Gastrocnemius medialis (tissue), 4 donors: ENCODE results near the gene GAS7. TPM values are rescaled to one million over a fixed set of nuclear protein-coding genes. Genes with fewer than 3 reads are reported as not detected.

Source experiments
- ATAC-seq, 2 donors: fragments of 150-250 bp; one replicate each; pipeline ENCODE4 v1.9.1; 2016
- DNase-seq, 2 donors: peaks; one replicate each; pipeline ENCODE4 v3.0.0-alpha.2; 2019
- H3K27ac ChIP-seq, 4 donors: fragments of 200-600 bp; sonication (generic); 1 replicate in 1 of 4; 2 replicates in 3 of 4; pipeline ENCODE4 v1.5.1; 2016 to 2018; ENCODE audit warnings: mild to moderate bottlenecking in 2 of 4, moderate library complexity in 1 of 4
- H3K27me3 ChIP-seq, 3 donors: fragments of 200-600 bp; sonication (generic) in 2 of 3; 1 replicate in 1 of 3; 2 replicates in 2 of 3; pipeline versions ENCODE4 v1.5.1 to v1.6.0; 2016 to 2019; ENCODE audit warnings: mild to moderate bottlenecking in 1 of 3, moderate library complexity in 1 of 3
- H3K36me3 ChIP-seq, 2 donors: fragments of 200-600 bp; sonication (generic) in 1 of 2; one replicate each; pipeline ENCODE4 v1.5.1; 2017 to 2018
- H3K4me1 ChIP-seq, 2 donors: fragments of 200-600 bp; sonication (generic) in 1 of 2; one replicate each; pipeline ENCODE4 v1.5.1; 2016 to 2017; ENCODE audit warnings: mild to moderate bottlenecking in 2 of 2
- H3K4me3 ChIP-seq, 4 donors: fragments of 200-600 bp; sonication (generic) in 3 of 4; 1 replicate in 1 of 4; 2 replicates in 3 of 4; pipeline ENCODE4 v1.5.1; 2016 to 2019; ENCODE audit warnings: mild to moderate bottlenecking in 2 of 4
- H3K9me3 ChIP-seq, 3 donors: fragments of 200-600 bp; sonication (generic) in 2 of 3; 1 replicate in 1 of 3; 2 replicates in 2 of 3; pipeline ENCODE4 v1.5.1; 2016 to 2019
- POLR2A ChIP-seq, 2 donors: fragments of 450-650 bp; IDR thresholded peaks; one replicate each; pipeline ENCODE4 v1.6.1; 2017; ENCODE audit warnings: antibody characterized with exemption in 2 of 2, mild to moderate bottlenecking in 2 of 2, moderate library complexity in 2 of 2
- in situ Hi-C, 4 donors: fragments of 200-750 bp; cut with MboI; loops; one replicate each; pipeline versions ENCODE4 v1.15.0 to v1.8.0; 2017; ENCODE audit warnings: low sequenced_read_pairs in 4 of 4
- intact Hi-C: fragments of 100-400 bp; cut with DNase I; formaldehyde crosslinking; loops from one replicate; pipeline ENCODE4 v1.15.1; 2023; ENCODE audit warnings: low total_unique reads
- total RNA-seq, 4 donors: library from RNA; depleted of rRNA; stranded (reverse); fragments of >200 nt; gene quantifications; one replicate each; pipeline versions ENCODE4 v1.1.0 to v1.2.3, GENCODE V29; 2016
- TF ChIP-seq, protein P1 (sequence below), 5 experiments: fragments of 450-650 bp in 3 of 5; fragments of 200-600 bp in 2 of 5; sonication (generic) in 2 of 5; IDR thresholded peaks in 4 of 5; conservative IDR thresholded peaks in 1 of 5; 1 replicate in 4 of 5; 2 replicates in 1 of 5; pipeline ENCODE4 v1.5.1; 2016 to 2019; ENCODE audit warnings: antibody characterized with exemption in 5 of 5, mild to moderate bottlenecking in 3 of 5, moderate library complexity in 3 of 5

GAS7 gene
- total RNA-seq, 4 donors from 2014 or later, result 5.8 to 7.1 (median 6.1) TPM

DNA sequence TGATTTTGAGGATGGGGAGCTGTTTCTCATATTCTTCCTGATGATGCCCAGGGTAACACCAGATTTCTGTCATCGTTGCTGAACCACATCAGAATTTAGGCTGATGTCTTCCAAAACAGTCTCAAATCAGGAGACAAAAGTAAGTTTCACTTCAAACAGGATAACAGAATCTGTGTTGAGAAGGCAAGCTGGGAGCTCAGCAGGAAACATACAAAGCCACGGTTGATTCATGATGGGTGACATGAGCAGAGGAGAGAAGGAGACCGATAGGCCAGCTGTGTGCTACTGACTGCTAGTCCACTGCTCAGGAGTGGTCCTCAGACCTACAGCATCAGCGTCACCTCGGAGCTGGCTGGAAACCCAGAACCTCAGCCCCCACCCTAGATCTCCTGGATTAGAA, 230.4 kb downstream of the GAS7 start:
- in situ Hi-C loops, result loop anchor here in 1 of 4 donors (25.0 kb wide), 1 partner anchor 169 kb away; no protein-coding TSS in a partner anchor
- H3K4me1 ChIP-seq, result peaks cover 0 to 3% of the 10 kb centered on the region in 2 donors
- TF ChIP-seq, protein P1, sequence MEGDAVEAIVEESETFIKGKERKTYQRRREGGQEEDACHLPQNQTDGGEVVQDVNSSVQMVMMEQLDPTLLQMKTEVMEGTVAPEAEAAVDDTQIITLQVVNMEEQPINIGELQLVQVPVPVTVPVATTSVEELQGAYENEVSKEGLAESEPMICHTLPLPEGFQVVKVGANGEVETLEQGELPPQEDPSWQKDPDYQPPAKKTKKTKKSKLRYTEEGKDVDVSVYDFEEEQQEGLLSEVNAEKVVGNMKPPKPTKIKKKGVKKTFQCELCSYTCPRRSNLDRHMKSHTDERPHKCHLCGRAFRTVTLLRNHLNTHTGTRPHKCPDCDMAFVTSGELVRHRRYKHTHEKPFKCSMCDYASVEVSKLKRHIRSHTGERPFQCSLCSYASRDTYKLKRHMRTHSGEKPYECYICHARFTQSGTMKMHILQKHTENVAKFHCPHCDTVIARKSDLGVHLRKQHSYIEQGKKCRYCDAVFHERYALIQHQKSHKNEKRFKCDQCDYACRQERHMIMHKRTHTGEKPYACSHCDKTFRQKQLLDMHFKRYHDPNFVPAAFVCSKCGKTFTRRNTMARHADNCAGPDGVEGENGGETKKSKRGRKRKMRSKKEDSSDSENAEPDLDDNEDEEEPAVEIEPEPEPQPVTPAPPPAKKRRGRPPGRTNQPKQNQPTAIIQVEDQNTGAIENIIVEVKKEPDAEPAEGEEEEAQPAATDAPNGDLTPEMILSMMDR (IDR thresholded peaks at IDR 0.05 in 4 of 5, conservative IDR thresholded peaks at IDR 0.05 in 1 of 5), result no peak
- TF ChIP-seq POLR2A (IDR thresholded peaks at IDR 0.05), result no peak
- intact Hi-C loops, result loop anchor here (5.0 kb wide), 1 partner anchor 259 kb away; no protein-coding TSS in a partner anchor
- peaks cover 0 to 4% (median 0%) of the 10 kb centered on the region in 3 donors for H3K27me3 ChIP-seq
- no peak for ATAC-seq
- no peak overlapping the region for H3K27ac ChIP-seq
- no peak for DNase-seq
- H3K9me3 ChIP-seq, result no peaks in the 10 kb centered on the region
- no peaks in the 10 kb centered on the region for H3K36me3 ChIP-seq
- H3K4me3 ChIP-seq, result no peak overlapping the region

DNA sequence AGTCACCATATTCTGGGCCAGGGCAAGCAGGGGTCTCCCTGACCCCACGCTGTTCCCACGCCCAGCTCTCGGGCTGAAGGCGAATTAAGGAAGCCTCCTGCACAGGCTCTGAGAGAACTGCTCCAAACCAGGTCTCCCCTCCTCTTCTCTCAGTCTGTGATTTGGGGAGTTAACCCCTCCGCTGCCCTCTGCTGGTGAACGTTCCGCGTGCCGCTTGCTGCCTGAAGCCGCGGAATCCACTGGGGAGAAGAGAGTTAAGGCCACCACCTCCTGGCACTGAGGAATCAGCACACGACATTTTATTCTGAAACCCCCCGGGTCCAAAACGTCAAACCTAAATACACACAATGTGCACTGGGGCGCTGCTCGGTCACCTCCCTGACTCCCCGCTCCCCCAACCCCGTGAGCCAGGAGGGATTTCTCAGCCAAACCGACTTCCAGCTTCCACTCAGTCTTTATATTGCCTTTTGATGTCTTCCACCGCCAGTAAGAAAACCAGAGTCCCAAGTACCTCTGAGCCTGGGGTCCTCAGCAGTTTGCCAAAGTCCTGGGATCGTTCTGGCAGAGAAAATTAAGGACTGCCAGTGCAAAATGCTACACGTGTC, 238.9 kb downstream of the GAS7 start:
- TF ChIP-seq, protein P1 (IDR thresholded peaks at IDR 0.05 in 4 of 5, conservative IDR thresholded peaks at IDR 0.05 in 1 of 5), result peak in 3 of 5 experiments; percentile 24 to 35 (median 35)
- no peak for TF ChIP-seq POLR2A (IDR thresholded peaks at IDR 0.05)
- in situ Hi-C loops, result loop anchor here in 1 of 4 donors (25.0 kb wide), 1 partner anchor 178 kb away; no protein-coding TSS in a partner anchor
- Histone ChIP-seq H3K9me3 (no peaks in the 10 kb centered on the region), H3K36me3 (no peaks in the 10 kb centered on the region), H3K4me1 (no peaks in the 10 kb centered on the region), H3K4me3 (no peak overlapping the region), H3K27ac (no peak overlapping the region), H3K27me3 (peaks cover 0 to 4% (median 0%) of the 10 kb centered on the region in 3 donors)
- peak in 1 of 2 donors; percentile 39 for ATAC-seq
- no peak for DNase-seq
- intact Hi-C loops, result loop anchor here (2.0 kb wide), 1 partner anchor 35 kb away; no protein-coding TSS in a partner anchor

DNA sequence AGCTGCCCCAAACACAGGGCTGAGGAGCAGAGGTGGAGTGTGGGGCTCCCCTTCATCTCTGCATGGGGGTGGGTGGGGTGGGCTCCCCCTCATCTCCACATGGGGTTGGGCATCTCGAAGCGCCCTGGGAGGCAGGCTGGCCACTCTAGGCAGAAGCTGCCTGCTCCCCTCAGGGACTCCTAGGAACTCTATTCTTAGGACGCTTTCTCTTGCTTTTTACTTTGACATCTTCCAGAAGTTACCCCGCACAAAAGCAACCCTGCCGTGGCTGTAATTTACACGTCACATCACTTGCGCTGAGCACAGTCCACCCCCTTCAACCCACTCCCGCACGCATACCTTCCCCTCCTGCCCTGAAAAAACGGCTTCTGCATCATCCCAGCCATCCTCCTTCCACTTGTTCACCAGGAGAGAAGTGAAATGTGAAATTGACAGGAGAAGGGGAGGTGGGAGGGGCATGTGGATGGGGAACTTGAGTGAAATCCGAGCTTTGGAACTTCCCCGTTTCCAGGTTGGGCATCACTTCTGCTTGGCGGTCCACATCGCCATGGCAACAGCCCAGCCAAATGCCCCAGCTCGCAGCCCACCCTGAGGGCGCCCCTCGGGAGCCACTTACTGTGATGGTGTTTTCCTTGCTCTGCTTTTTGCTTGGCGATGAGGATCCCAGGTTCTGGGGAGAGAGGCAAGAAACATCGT, 239.7 kb downstream of the GAS7 start:
- in situ Hi-C loops (loop anchor here in 1 of 4 donors (25.0 kb wide), 1 partner anchor 179 kb away; no protein-coding TSS in a partner anchor), intact Hi-C loops (loop anchor here (2.0 kb wide), 1 partner anchor 34 kb away; no protein-coding TSS in a partner anchor)
- ATAC-seq (no peak), DNase-seq (no peak)
- H3K9me3 ChIP-seq, result no peaks in the 10 kb centered on the region
- no peak overlapping the region for H3K4me3 ChIP-seq
- no peaks in the 10 kb centered on the region for H3K4me1 ChIP-seq
- peaks cover 0 to 4% (median 0%) of the 10 kb centered on the region in 3 donors for H3K27me3 ChIP-seq
- no peaks in the 10 kb centered on the region for H3K36me3 ChIP-seq
- no peak for TF ChIP-seq POLR2A (IDR thresholded peaks at IDR 0.05)
- no peak overlapping the region for H3K27ac ChIP-seq

DNA sequence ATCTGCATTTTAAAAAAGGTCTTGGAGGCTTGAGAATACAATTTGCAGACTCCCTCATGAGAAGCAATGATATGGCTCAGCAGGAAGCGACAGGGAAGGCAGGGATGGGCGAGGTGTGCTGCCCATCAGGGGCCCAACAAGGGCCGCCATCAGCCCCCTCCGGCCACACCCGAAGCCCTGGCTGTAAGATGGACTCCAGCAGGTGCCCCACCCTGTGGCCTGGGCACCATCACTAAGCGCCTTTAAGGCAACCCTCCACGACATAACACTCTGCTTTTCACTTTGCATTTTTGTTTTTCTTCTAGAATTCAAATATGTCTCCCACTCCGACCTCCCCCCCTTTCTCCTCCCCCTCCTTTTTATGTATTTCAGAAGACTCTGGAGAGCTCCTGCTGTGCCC, 241.2 kb downstream of the GAS7 start:
- Histone ChIP-seq H3K27ac (no peak overlapping the region), H3K36me3 (no peaks in the 10 kb centered on the region), H3K4me1 (no peaks in the 10 kb centered on the region), H3K4me3 (no peak overlapping the region), H3K9me3 (no peaks in the 10 kb centered on the region), H3K27me3 (peaks cover 0 to 4% (median 0%) of the 10 kb centered on the region in 3 donors)
- in situ Hi-C loops (loop anchor here in 1 of 4 donors (25.0 kb wide), 1 partner anchor 180 kb away; no protein-coding TSS in a partner anchor), intact Hi-C loops (no loop called here)
- DNase-seq (no peak), ATAC-seq (no peak)
- no peak for TF ChIP-seq POLR2A (IDR thresholded peaks at IDR 0.05)
- TF ChIP-seq, protein P1 (IDR thresholded peaks at IDR 0.05 in 4 of 5, conservative IDR thresholded peaks at IDR 0.05 in 1 of 5), result no peak
